SK-N-SH (cell line): ENCODE results near the gene ZNF609. TPM values are rescaled to one million over a fixed set of nuclear protein-coding genes. Genes with fewer than 3 reads are reported as not detected.

ENCODE experiments used
- CTCF ChIA-PET: fragments of 300-600, 350-600 bp; formaldehyde crosslinking; extraction: SDS; loops from one replicate; lab custom pipeline; 2021; lab: Yijun Ruan, JAX
- POLR2A ChIA-PET: fragments of 350-600 bp; sonication (Branson Sonifier 250); formaldehyde crosslinking; extraction: SDS; loops from one replicate; lab custom pipeline; 2020; ENCODE audit warnings: antibody characterized with exemption, inconsistent platforms; lab: Yijun Ruan, JAX
- DNase-seq: peaks from one replicate; pipeline ENCODE4 v3.0.0; 2012
- H2AFZ ChIP-seq: fragments of 200-600 bp; sonication (generic); 2 replicates; pipeline ENCODE4 v1.8.1; 2016; ENCODE audit warnings: antibody characterized with exemption, mild to moderate bottlenecking, low read depth
- H3F3A ChIP-seq: fragments of 200-600 bp; sonication (generic); replicated peaks from 2 replicates; pipeline ENCODE3; 2016; ENCODE audit warnings: antibody characterized with exemption, mild to moderate bottlenecking; ENCODE audit not compliant: insufficient read depth
- H3K27ac ChIP-seq, 2 experiments: fragments of 200-500 bp in 1 of 2; fragments of 200-600 bp in 1 of 2; sonication (Bioruptor generic) in 1 of 2; sonication (generic), shearing (Covaris generic) in 1 of 2; 2 replicates each; pipeline versions ENCODE4 v1.5.1 to v1.6.1; 2014 to 2016; ENCODE audit warnings: low read depth in 2 of 2, inconsistent platforms in 1 of 2, low read length in 1 of 2, mild to moderate bottlenecking in 1 of 2, mixed read lengths in 1 of 2
- H3K27me3 ChIP-seq: fragments of 200-600 bp; sonication (generic), shearing (Covaris generic); 2 replicates; pipeline ENCODE4 v1.6.1; 2016; ENCODE audit warnings: mixed run types; ENCODE audit not compliant: insufficient read depth
- H3K36me3 ChIP-seq, 2 experiments: fragments of 200-500 bp in 1 of 2; fragments of 200-600 bp in 1 of 2; sonication (Bioruptor generic) in 1 of 2; sonication (generic) in 1 of 2; replicated peaks in 1 of 2; 2 replicates each; pipeline versions ENCODE3 to v1.5.1; 2014 to 2016; ENCODE audit warnings: low read length in 1 of 2, mild to moderate bottlenecking in 1 of 2; ENCODE audit not compliant: insufficient read depth in 2 of 2, control insufficient read depth in 1 of 2
- H3K4me1 ChIP-seq, 2 experiments: fragments of 200-500 bp in 1 of 2; fragments of 200-600 bp in 1 of 2; sonication (Bioruptor generic) in 1 of 2; sonication (generic), shearing (Covaris generic) in 1 of 2; 2 replicates each; pipeline versions ENCODE4 v1.5.1 to v1.6.1; 2014 to 2016; ENCODE audit warnings: low read depth in 1 of 2, low read length in 1 of 2, mixed run types in 1 of 2; ENCODE audit not compliant: insufficient read depth in 2 of 2, control insufficient read depth in 1 of 2
- H3K4me2 ChIP-seq: fragments of 200-600 bp; sonication (generic), shearing (Covaris generic); 2 replicates; pipeline ENCODE4 v1.6.1; 2017; ENCODE audit warnings: mixed run types
- H3K4me3 ChIP-seq, 2 experiments: fragments of 200-500 bp in 1 of 2; fragments of 200-600 bp in 1 of 2; sonication (Bioruptor generic) in 1 of 2; sonication (generic), shearing (Covaris generic) in 1 of 2; 2 replicates each; pipeline versions ENCODE4 v1.5.1 to v1.8.1; 2014 to 2016; ENCODE audit warnings: low read depth in 2 of 2, inconsistent platforms in 1 of 2, low read length in 1 of 2, mild to moderate bottlenecking in 1 of 2, mixed read lengths in 1 of 2, moderate library complexity in 1 of 2
- H3K79me2 ChIP-seq: fragments of 200-600 bp; sonication (generic); 2 replicates; pipeline ENCODE4 v1.8.1; 2017; ENCODE audit warnings: mild to moderate bottlenecking; ENCODE audit not compliant: insufficient read depth
- H3K9ac ChIP-seq: fragments of 200-600 bp; sonication (generic); 2 replicates; pipeline ENCODE4 v1.6.1; 2017; ENCODE audit warnings: mixed run types
- H3K9me2 ChIP-seq: fragments of 200-600 bp; sonication (generic); 2 replicates; pipeline ENCODE4 v1.6.1; 2017; ENCODE audit warnings: mixed run types
- H3K9me3 ChIP-seq: fragments of 200-600 bp; sonication (generic); 2 replicates; pipeline ENCODE4 v1.6.1; 2017; ENCODE audit warnings: mixed run types, mild to moderate bottlenecking, moderate library complexity
- H4K20me1 ChIP-seq: fragments of 200-600 bp; sonication (generic); 2 replicates; pipeline ENCODE4 v1.6.1; 2017; ENCODE audit warnings: mild to moderate bottlenecking, mixed run types; ENCODE audit not compliant: insufficient read depth
- CHD2 ChIP-seq: fragments of 150-350 bp; IDR thresholded peaks from 2 replicates; pipeline ENCODE4 v1.6.1; 2018; ENCODE audit warnings: low read length; ENCODE audit not compliant: partially characterized antibody
- CTCF ChIP-seq: fragments of 200-600 bp; sonication (generic); IDR thresholded peaks from 2 replicates; pipeline ENCODE4 v1.6.1; 2017; ENCODE audit warnings: antibody characterized with exemption, mild to moderate bottlenecking, moderate library complexity
- ELF1 ChIP-seq: IDR thresholded peaks from 2 replicates; pipeline ENCODE4 v1.4.0; 2012
- EP300 ChIP-seq, 2 experiments: IDR thresholded peaks; 2 replicates each; pipeline versions ENCODE4 v1.4.0 to v1.6.1; 2012; ENCODE audit warnings: borderline replicate concordance in 1 of 2, low read depth in 1 of 2, low read length in 1 of 2
- FOSL2 ChIP-seq: IDR thresholded peaks from 2 replicates; pipeline ENCODE4 v1.4.0; 2012; ENCODE audit warnings: low read depth, mild to moderate bottlenecking, moderate library complexity, borderline replicate concordance
- MEF2A ChIP-seq: IDR thresholded peaks from 2 replicates; pipeline ENCODE4 v1.4.0; 2012; ENCODE audit warnings: low read depth, borderline replicate concordance
- NFIC ChIP-seq: IDR thresholded peaks from 2 replicates; pipeline ENCODE4 v1.4.0; 2012; ENCODE audit warnings: borderline replicate concordance
- NRF1 ChIP-seq: IDR thresholded peaks from 2 replicates; pipeline ENCODE4 v1.6.1; 2012; ENCODE audit warnings: low read depth, mild to moderate bottlenecking, low read length
- PBX3 ChIP-seq: IDR thresholded peaks from 2 replicates; pipeline ENCODE4; 2012
- RAD21 ChIP-seq: IDR thresholded peaks from 2 replicates; pipeline ENCODE4 v1.6.1; 2012; ENCODE audit warnings: mild to moderate bottlenecking, low read length
- REST ChIP-seq: IDR thresholded peaks from 2 replicates; pipeline ENCODE4 v1.6.1; 2012; ENCODE audit warnings: mild to moderate bottlenecking, low read depth, low read length, moderate library complexity
- SIN3A ChIP-seq: IDR thresholded peaks from 2 replicates; pipeline ENCODE4 v1.6.1; 2012; ENCODE audit warnings: low read depth, mild to moderate bottlenecking, low read length, moderate library complexity, borderline replicate concordance
- SMC3 ChIP-seq: IDR thresholded peaks from 2 replicates; pipeline ENCODE4 v1.6.1; 2012; ENCODE audit warnings: low read depth, low read length, improper control_type of control experiment
- TAF1 ChIP-seq: IDR thresholded peaks from 2 replicates; pipeline ENCODE4 v1.6.1; 2012; ENCODE audit warnings: low read depth, mild to moderate bottlenecking, low read length, moderate library complexity, borderline replicate concordance
- TEAD4 ChIP-seq: IDR thresholded peaks from 2 replicates; pipeline ENCODE4 v1.4.0; 2012; ENCODE audit warnings: mild to moderate bottlenecking, borderline replicate concordance; ENCODE audit not compliant: insufficient read depth
- USF1 ChIP-seq: IDR thresholded peaks from 2 replicates; pipeline ENCODE4 v1.4.0; 2012; ENCODE audit warnings: low read depth, borderline replicate concordance
- WGBS: methylation state at CpG from one replicate; pipeline ENCODE4 v1.1.6; 2017; ENCODE audit warnings: low lambda C conversion rate; 5-methylcytosine and 5-hydroxymethylcytosine counted together
- polyA plus RNA-seq, 3 experiments: library from polyadenylated mRNA; depleted of rRNA; stranded (reverse); fragments of >200 nt; gene quantifications; 2 replicates each; pipeline ENCODE4 v1.2.3, GENCODE V29; 2012

Gene ZNF609
- polyA plus RNA-seq, 1 of the 3 experiments (the other 2 are of a cell fraction) = 12.6 TPM

GRCh38 chr15:64697911-64698369 lies 237.6 kb downstream of the ZNF609 start:
- H3K4me1 ChIP-seq = peaks cover 30 to 64% of the 10 kb centered on the region in 2 experiments
- H3K79me2 ChIP-seq = peaks cover 99% of the 10 kb centered on the region
- no peak for DNase-seq
- H3F3A ChIP-seq = no peaks in the 10 kb centered on the region
- peaks cover 14 to 18% of the 10 kb centered on the region in 2 experiments for H3K36me3 ChIP-seq
- peak overlapping the region; percentile 22 to 92; a peak in 3 of 4 replicates for H3K27ac ChIP-seq
- POLR2A ChIA-PET = interaction anchor here (2.9 kb wide), 1 partner anchor 30 kb away, joined by 10 read pairs; no protein-coding TSS in a partner anchor
- H3K27me3 ChIP-seq = no peaks in the 10 kb centered on the region
- H3K9ac ChIP-seq = no peak overlapping the region
- TF ChIP-seq FOSL2 (peak; percentile 2; the same call in 1 of the 2 replicates), SIN3A (no peak)
- H3K4me2 ChIP-seq = no peak overlapping the region
- no peak overlapping the region for H3K4me3 ChIP-seq
- H2AFZ ChIP-seq = no peak overlapping the region
- CTCF ChIA-PET = interaction anchor here (1.1 to 24.7 kb wide), 6 partner anchors 8 to 113 kb away, joined by 3 to 513 read pairs (median 6); no protein-coding TSS in a partner anchor
- WGBS = 82% methylated on average over 3 of the region's 3 CpGs
- peaks cover 86% of the 10 kb centered on the region for H4K20me1 ChIP-seq
- no peaks in the 10 kb centered on the region for H3K9me2 ChIP-seq
- no peaks in the 10 kb centered on the region for H3K9me3 ChIP-seq

GRCh38 chr15:64698823-64699222 lies 238.4 kb downstream of the ZNF609 start:
- H3K4me1 ChIP-seq = peaks cover 34 to 62% of the 10 kb centered on the region in 2 experiments
- no peaks in the 10 kb centered on the region for H3K9me3 ChIP-seq
- POLR2A ChIA-PET = interaction anchor here (0.6 kb wide), 1 partner anchor 215 kb away, joined by 4 read pairs; no protein-coding TSS in a partner anchor
- H3K27ac ChIP-seq = peak overlapping the region; percentile 22 to 92; a peak in 3 of 4 replicates
- no peak overlapping the region for H3K9ac ChIP-seq
- H3K79me2 ChIP-seq = peaks cover 92% of the 10 kb centered on the region
- peaks cover 9 to 18% of the 10 kb centered on the region in 2 experiments for H3K36me3 ChIP-seq
- no peak for TF ChIP-seq TAF1
- no peak for TF ChIP-seq NFIC
- no peak for TF ChIP-seq SMC3
- TF ChIP-seq REST = no peak
- TF ChIP-seq USF1 = no peak
- TF ChIP-seq RAD21 = no peak
- no peak for TF ChIP-seq EP300 (IDR thresholded peaks at IDR 0.05; ENCODE audit: borderline replicate concordance in 1 of 2, low read depth in 1 of 2, low read length in 1 of 2)
- TF ChIP-seq CTCF = no peak
- no peak for TF ChIP-seq MEF2A
- TF ChIP-seq NRF1 = no peak
- no peak for TF ChIP-seq TEAD4
- no peak for TF ChIP-seq PBX3
- no peak for TF ChIP-seq FOSL2
- no peak for TF ChIP-seq ELF1
- no peak for TF ChIP-seq SIN3A
- no peak for TF ChIP-seq CHD2
- TF ChIP-seq, all 33 proteins: peak for 0
- H3K9me2 ChIP-seq = no peaks in the 10 kb centered on the region
- CTCF ChIA-PET = interaction anchor here (1.2 to 24.7 kb wide), 3 partner anchors 9 to 32 kb away, joined by 3 to 513 read pairs (median 24); no protein-coding TSS in a partner anchor
- no peaks in the 10 kb centered on the region for H3K27me3 ChIP-seq
- no peak for DNase-seq
- peak overlapping the region; percentile 89 for H3K4me2 ChIP-seq
- H3F3A ChIP-seq = no peaks in the 10 kb centered on the region
- no peak overlapping the region for H2AFZ ChIP-seq
- no peak overlapping the region for H3K4me3 ChIP-seq
- peaks cover 77% of the 10 kb centered on the region for H4K20me1 ChIP-seq
